Neural cell (in vitro differentiated cells): ENCODE measurements around the gene RAC3. TPM values are rescaled to one million over a fixed set of nuclear protein-coding genes. Genes with fewer than 3 reads are reported as not detected.

Experiments used
- H2AFZ ChIP-seq: fragments of 200-600, 300-800 bp; sonication (generic), shearing (Covaris generic); 2 replicates; pipeline ENCODE4 v1.6.0; 2014; ENCODE audit warnings: low read depth, mild to moderate bottlenecking, antibody characterized with exemption, low read length, moderate library complexity
- H3F3A ChIP-seq: fragments of 200-600 bp; shearing (Covaris generic); 2 replicates; pipeline ENCODE4 v1.6.1; 2016; ENCODE audit warnings: mild to moderate bottlenecking, moderate library complexity, mixed read lengths, antibody characterized with exemption, low read length; ENCODE audit not compliant: insufficient read depth, poor library complexity, severe bottlenecking
- H3K27ac ChIP-seq: fragments of 200-600, 300-800 bp; sonication (generic), shearing (Covaris generic); 2 replicates; pipeline ENCODE4 v1.5.1; 2014; ENCODE audit warnings: mild to moderate bottlenecking, low read length, moderate library complexity
- H3K27me3 ChIP-seq: fragments of 300-800, 200-600 bp; sonication (generic), shearing (Covaris generic); 2 replicates; pipeline ENCODE4 v1.6.0; 2014; ENCODE audit warnings: mild to moderate bottlenecking, low read depth, low read length, moderate library complexity; ENCODE audit not compliant: insufficient read depth
- H3K36me3 ChIP-seq: fragments of 300-800, 200-600 bp; sonication (generic), shearing (Covaris generic); 2 replicates; pipeline ENCODE4 v1.5.1; 2014; ENCODE audit warnings: mild to moderate bottlenecking, antibody characterized with exemption, low read length, moderate library complexity; ENCODE audit not compliant: insufficient read depth
- H3K4me2 ChIP-seq: fragments of 300-800, 200-600 bp; sonication (generic), shearing (Covaris generic); 2 replicates; pipeline ENCODE4 v1.6.0; 2014; ENCODE audit warnings: mild to moderate bottlenecking, low read length
- H3K4me3 ChIP-seq: fragments of 300-800, 200-600 bp; sonication (generic), shearing (Covaris generic); 2 replicates; pipeline ENCODE4 v1.5.1; 2014; ENCODE audit warnings: mild to moderate bottlenecking, low read length, moderate library complexity
- H3K79me2 ChIP-seq: fragments of 200-600 bp; shearing (Covaris generic); replicated peaks from 2 replicates; pipeline ENCODE4 v1.6.0; 2014; ENCODE audit warnings: mild to moderate bottlenecking, low read length, moderate library complexity; ENCODE audit not compliant: insufficient read depth
- H3K9ac ChIP-seq: fragments of 300-800, 200-600 bp; sonication (generic), shearing (Covaris generic); 2 replicates; pipeline ENCODE4 v1.6.1; 2016; ENCODE audit warnings: mild to moderate bottlenecking, low read length, mixed read lengths
- H3K9me2 ChIP-seq: fragments of 200-600 bp; shearing (Covaris generic); 2 replicates; pipeline ENCODE4 v1.6.1; 2016; ENCODE audit warnings: mild to moderate bottlenecking, low read length, mixed read lengths; ENCODE audit not compliant: insufficient read depth
- H3K9me3 ChIP-seq: fragments of 200-600, 300-800 bp; sonication (generic), shearing (Covaris generic); 2 replicates; pipeline ENCODE4 v1.6.1; 2016; ENCODE audit warnings: mild to moderate bottlenecking, mixed run types, low read length, moderate library complexity, mixed read lengths
- H4K20me1 ChIP-seq: fragments of 200-600 bp; shearing (Covaris generic); 2 replicates; pipeline ENCODE4 v1.6.1; 2016; ENCODE audit warnings: mild to moderate bottlenecking, mixed run types; ENCODE audit not compliant: insufficient read depth
- EP300 ChIP-seq: fragments of 450-650 bp; conservative IDR thresholded peaks from 2 replicates; pipeline ENCODE4 v1.6.1; 2014; ENCODE audit warnings: antibody characterized with exemption, mild to moderate bottlenecking, moderate library complexity; ENCODE audit not compliant: poor library complexity, severe bottlenecking
- EZH2 ChIP-seq: fragments of 200-600, 300-800 bp; shearing (Covaris generic), sonication (generic); IDR thresholded peaks from 2 replicates; pipeline ENCODE4 v1.6.1; 2014; ENCODE audit warnings: antibody characterized with exemption, low read length, borderline replicate concordance, mild to moderate bottlenecking; ENCODE audit not compliant: insufficient read depth, poor library complexity, severe bottlenecking
- MXI1 ChIP-seq: fragments of 450-650 bp; conservative IDR thresholded peaks from 2 replicates; pipeline ENCODE4 v1.6.1; 2014; ENCODE audit warnings: antibody characterized with exemption, mild to moderate bottlenecking; ENCODE audit not compliant: poor library complexity, severe bottlenecking
- POLR2AphosphoS5 ChIP-seq: IDR thresholded peaks from 2 replicates; pipeline ENCODE4 v1.6.1; 2012
- RAD21 ChIP-seq: fragments of 450-650 bp; conservative IDR thresholded peaks from 2 replicates; pipeline ENCODE4 v1.6.1; 2014; ENCODE audit warnings: antibody characterized with exemption, mild to moderate bottlenecking, moderate library complexity
- SMC3 ChIP-seq: fragments of 450-650 bp; conservative IDR thresholded peaks from 2 replicates; pipeline ENCODE4 v1.6.1; 2014; ENCODE audit warnings: antibody characterized with exemption, mild to moderate bottlenecking, moderate library complexity; ENCODE audit not compliant: poor library complexity
- TAF1 ChIP-seq: IDR thresholded peaks from 2 replicates; pipeline ENCODE4 v1.6.1; 2012; ENCODE audit warnings: low read depth
- polyA plus RNA-seq: library from polyadenylated mRNA; depleted of rRNA; stranded (reverse); fragments of >200 nt; gene quantifications from 2 replicates; pipeline ENCODE4 v1.2.3, GENCODE V29; 2014
- TF ChIP-seq, protein P1 (sequence below): IDR thresholded peaks from 2 replicates; pipeline ENCODE4 v1.6.1; 2012; ENCODE audit warnings: borderline replicate concordance
- TF ChIP-seq, protein P2 (sequence below): fragments of 450-650 bp; IDR thresholded peaks from 2 replicates; pipeline ENCODE4 v1.5.1; 2014; ENCODE audit warnings: antibody characterized with exemption, mild to moderate bottlenecking, moderate library complexity; ENCODE audit not compliant: poor library complexity, severe bottlenecking

Gene RAC3
- polyA plus RNA-seq, 1 donor from 2014 or later = 211 TPM

DNA sequence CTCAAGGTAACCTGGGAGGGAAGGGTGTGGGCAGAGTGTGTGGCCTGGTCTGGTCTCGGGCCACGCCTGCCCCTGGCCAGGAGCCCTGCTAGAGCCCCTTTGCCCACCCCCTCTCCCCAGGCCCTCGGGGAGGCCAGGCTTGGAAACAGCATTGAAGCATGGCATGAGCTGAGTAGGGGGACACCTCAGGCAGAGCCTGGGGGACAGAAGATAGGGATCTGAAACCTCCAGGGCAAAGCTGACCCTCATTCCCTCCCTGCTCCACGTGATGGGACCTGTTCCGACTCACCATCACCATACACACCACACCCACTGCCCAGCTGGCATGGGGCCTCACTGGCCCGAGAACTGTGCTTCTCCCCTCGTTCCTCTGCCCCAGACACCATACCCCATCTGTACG is 17.6 kb downstream of the RAC3 start:
- no peaks in the 10 kb centered on the region for H3F3A ChIP-seq
- no peak overlapping the region for H3K4me3 ChIP-seq
- peaks cover 10% of the 10 kb centered on the region for H3K79me2 ChIP-seq
- no peaks in the 10 kb centered on the region for H3K9me2 ChIP-seq
- TF ChIP-seq, protein P1, sequence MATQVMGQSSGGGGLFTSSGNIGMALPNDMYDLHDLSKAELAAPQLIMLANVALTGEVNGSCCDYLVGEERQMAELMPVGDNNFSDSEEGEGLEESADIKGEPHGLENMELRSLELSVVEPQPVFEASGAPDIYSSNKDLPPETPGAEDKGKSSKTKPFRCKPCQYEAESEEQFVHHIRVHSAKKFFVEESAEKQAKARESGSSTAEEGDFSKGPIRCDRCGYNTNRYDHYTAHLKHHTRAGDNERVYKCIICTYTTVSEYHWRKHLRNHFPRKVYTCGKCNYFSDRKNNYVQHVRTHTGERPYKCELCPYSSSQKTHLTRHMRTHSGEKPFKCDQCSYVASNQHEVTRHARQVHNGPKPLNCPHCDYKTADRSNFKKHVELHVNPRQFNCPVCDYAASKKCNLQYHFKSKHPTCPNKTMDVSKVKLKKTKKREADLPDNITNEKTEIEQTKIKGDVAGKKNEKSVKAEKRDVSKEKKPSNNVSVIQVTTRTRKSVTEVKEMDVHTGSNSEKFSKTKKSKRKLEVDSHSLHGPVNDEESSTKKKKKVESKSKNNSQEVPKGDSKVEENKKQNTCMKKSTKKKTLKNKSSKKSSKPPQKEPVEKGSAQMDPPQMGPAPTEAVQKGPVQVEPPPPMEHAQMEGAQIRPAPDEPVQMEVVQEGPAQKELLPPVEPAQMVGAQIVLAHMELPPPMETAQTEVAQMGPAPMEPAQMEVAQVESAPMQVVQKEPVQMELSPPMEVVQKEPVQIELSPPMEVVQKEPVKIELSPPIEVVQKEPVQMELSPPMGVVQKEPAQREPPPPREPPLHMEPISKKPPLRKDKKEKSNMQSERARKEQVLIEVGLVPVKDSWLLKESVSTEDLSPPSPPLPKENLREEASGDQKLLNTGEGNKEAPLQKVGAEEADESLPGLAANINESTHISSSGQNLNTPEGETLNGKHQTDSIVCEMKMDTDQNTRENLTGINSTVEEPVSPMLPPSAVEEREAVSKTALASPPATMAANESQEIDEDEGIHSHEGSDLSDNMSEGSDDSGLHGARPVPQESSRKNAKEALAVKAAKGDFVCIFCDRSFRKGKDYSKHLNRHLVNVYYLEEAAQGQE = no peak
- no peak overlapping the region for H3K4me2 ChIP-seq
- H2AFZ ChIP-seq = no peak overlapping the region
- no peaks in the 10 kb centered on the region for H3K27me3 ChIP-seq
- no peaks in the 10 kb centered on the region for H3K36me3 ChIP-seq
- H4K20me1 ChIP-seq = no peaks in the 10 kb centered on the region
- H3K9ac ChIP-seq = no peak overlapping the region
- H3K27ac ChIP-seq = no peak overlapping the region
- H3K9me3 ChIP-seq = no peaks in the 10 kb centered on the region

DNA sequence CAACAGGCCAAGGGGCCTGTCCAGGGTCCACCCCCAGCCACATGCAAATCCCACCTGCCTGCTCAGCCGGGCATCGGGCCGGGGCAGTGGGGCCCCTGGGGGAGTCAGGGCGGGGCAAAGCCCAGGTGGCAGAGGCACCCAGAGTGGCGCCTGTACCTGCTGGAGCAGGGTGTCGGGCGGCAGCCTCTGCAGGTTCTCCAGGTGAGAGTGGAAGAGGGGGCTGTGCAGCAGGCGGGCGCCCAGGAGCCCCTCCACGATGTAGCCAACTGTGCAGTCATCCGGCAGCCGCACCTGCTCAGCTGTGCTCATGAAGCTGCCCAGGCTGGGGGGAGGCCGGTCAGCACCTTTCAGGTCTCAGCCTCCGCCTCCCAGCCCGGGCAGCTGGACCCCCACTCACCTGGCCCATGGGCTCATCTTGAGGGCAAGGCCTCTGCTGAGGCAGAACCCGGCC is 18.1 kb downstream of the RAC3 start:
- no peak overlapping the region for H3K4me3 ChIP-seq
- no peak overlapping the region for H3K4me2 ChIP-seq
- H3K36me3 ChIP-seq = no peaks in the 10 kb centered on the region

More for the DNA sequence above, 18.1 kb downstream of the RAC3 start:
- Histone ChIP-seq H3K9me2 (no peaks in the 10 kb centered on the region), H3K9me3 (no peaks in the 10 kb centered on the region), H3K9ac (no peak overlapping the region), H3K27ac (no peak overlapping the region), H3F3A (no peaks in the 10 kb centered on the region), H3K79me2 (peaks cover 10% of the 10 kb centered on the region), H4K20me1 (no peaks in the 10 kb centered on the region), H3K27me3 (no peaks in the 10 kb centered on the region), H2AFZ (no peak overlapping the region)
- no peak for TF ChIP-seq POLR2AphosphoS5
- no peak for TF ChIP-seq SMC3
- TF ChIP-seq, protein P2, sequence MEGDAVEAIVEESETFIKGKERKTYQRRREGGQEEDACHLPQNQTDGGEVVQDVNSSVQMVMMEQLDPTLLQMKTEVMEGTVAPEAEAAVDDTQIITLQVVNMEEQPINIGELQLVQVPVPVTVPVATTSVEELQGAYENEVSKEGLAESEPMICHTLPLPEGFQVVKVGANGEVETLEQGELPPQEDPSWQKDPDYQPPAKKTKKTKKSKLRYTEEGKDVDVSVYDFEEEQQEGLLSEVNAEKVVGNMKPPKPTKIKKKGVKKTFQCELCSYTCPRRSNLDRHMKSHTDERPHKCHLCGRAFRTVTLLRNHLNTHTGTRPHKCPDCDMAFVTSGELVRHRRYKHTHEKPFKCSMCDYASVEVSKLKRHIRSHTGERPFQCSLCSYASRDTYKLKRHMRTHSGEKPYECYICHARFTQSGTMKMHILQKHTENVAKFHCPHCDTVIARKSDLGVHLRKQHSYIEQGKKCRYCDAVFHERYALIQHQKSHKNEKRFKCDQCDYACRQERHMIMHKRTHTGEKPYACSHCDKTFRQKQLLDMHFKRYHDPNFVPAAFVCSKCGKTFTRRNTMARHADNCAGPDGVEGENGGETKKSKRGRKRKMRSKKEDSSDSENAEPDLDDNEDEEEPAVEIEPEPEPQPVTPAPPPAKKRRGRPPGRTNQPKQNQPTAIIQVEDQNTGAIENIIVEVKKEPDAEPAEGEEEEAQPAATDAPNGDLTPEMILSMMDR = no peak
- TF ChIP-seq, protein P1 = no peak
- no peak for TF ChIP-seq EP300
- no peak for TF ChIP-seq MXI1
- no peak for TF ChIP-seq TAF1
- TF ChIP-seq EZH2 = no peak
- no peak for TF ChIP-seq RAD21
